Measurements from ENCODE around the gene CYB5D1. TPM values are rescaled to one million over a fixed set of nuclear protein-coding genes. Genes with fewer than 3 reads are reported as not detected.
"Not testable (repeated sequence)": the region's sequence is repeated elsewhere in the genome, so short reads cannot be mapped to it uniquely, and the experiment has no call there.

The CYB5D1 gene
- 12.3 TPM for polyA plus RNA-seq (2013, experiment 1 of 2)
- polyA plus RNA-seq (2013, experiment 2 of 2) = 8.8 TPM

GRCh38 chr17:7857713-7858521 is at the start of gene CYB5D1:
Gene CYB5D1, plus strand, starts transcription at chr17:7858003. Its CDS starts 132 bp downstream, at chr17:7858135.
- Histone ChIP-seq H3K4me3 (ENCODE audit: low read length) (peak within 1 kb of the TSS; percentile 72), H3K4me1 (ENCODE audit: insufficient read depth, low read length) (peaks cover 14% of the 10 kb centered on the region), H3K9me3 (ENCODE audit: insufficient read depth, low read depth, low read length) (no peaks in the 10 kb centered on the region), H3K36me3 (ENCODE audit: insufficient read depth, low read length) (peaks cover 6% of the 10 kb centered on the region; the same call in 1 of the 2 replicates), H3K9ac (ENCODE audit: low read depth, low read length) (peak within 1 kb of the TSS; percentile 95), H3K27me3 (ENCODE audit: insufficient read depth, low read length) (peaks cover 37% of the 10 kb centered on the region), H3K27ac (ENCODE audit: low read depth, low read length) (peak within 1 kb of the TSS; percentile 90)
- WGBS = under 1% methylated on average over 48 of the region's 48 CpGs

- H3K9ac ChIP-seq (ENCODE audit: low read depth, low read length) = no peak overlapping the region
- H3K27me3 ChIP-seq (ENCODE audit: insufficient read depth, low read length) = no peaks in the 10 kb centered on the region
- no peaks in the 10 kb centered on the region for H3K36me3 ChIP-seq (ENCODE audit: insufficient read depth, low read length)
- no peak overlapping the region for H3K27ac ChIP-seq (ENCODE audit: low read depth, low read length)
- WGBS = 79% methylated on average over 10 of the region's 11 CpGs
- H3K9me3 ChIP-seq (ENCODE audit: insufficient read depth, low read depth, low read length) = no peaks in the 10 kb centered on the region
- H3K4me1 ChIP-seq (ENCODE audit: insufficient read depth, low read length) = no peaks in the 10 kb centered on the region
- H3K4me3 ChIP-seq (ENCODE audit: low read length) = no peak overlapping the region
Observed at GRCh38 chr17:7809086-7809790, 48.6 kb upstream of the CYB5D1 start.

- not testable (repeated sequence) for H3K4me1 ChIP-seq (ENCODE audit: insufficient read depth, low read length); H3K4me3 ChIP-seq (ENCODE audit: low read length); H3K36me3 ChIP-seq (ENCODE audit: insufficient read depth, low read length); H3K9ac ChIP-seq (ENCODE audit: low read depth, low read length); H3K27me3 ChIP-seq (ENCODE audit: insufficient read depth, low read length); H3K9me3 ChIP-seq (ENCODE audit: insufficient read depth, low read depth, low read length); H3K27ac ChIP-seq (ENCODE audit: low read depth, low read length)
- WGBS = 88% methylated on average over 9 of the region's 9 CpGs
Observed at GRCh38 chr17:7809791-7810343, 47.9 kb upstream of the CYB5D1 start.

- H3K36me3 ChIP-seq (ENCODE audit: insufficient read depth, low read length) = no peaks in the 10 kb centered on the region
- H3K9ac ChIP-seq (ENCODE audit: low read depth, low read length) = no peak overlapping the region
- no peaks in the 10 kb centered on the region for H3K4me1 ChIP-seq (ENCODE audit: insufficient read depth, low read length)
- H3K4me3 ChIP-seq (ENCODE audit: low read length) = no peak overlapping the region
- H3K27me3 ChIP-seq (ENCODE audit: insufficient read depth, low read length) = no peaks in the 10 kb centered on the region
- H3K9me3 ChIP-seq (ENCODE audit: insufficient read depth, low read depth, low read length) = no peaks in the 10 kb centered on the region
- 93% methylated on average over 3 of the region's 3 CpGs for WGBS
- no peak overlapping the region for H3K27ac ChIP-seq (ENCODE audit: low read depth, low read length)
Observed at GRCh38 chr17:7811251-7811650, 46.6 kb upstream of the CYB5D1 start.

- Histone ChIP-seq H3K27me3 (ENCODE audit: insufficient read depth, low read length) (no peaks in the 10 kb centered on the region; the same call in 1 of the 2 replicates), H3K36me3 (ENCODE audit: insufficient read depth, low read length) (no peaks in the 10 kb centered on the region), H3K9ac (ENCODE audit: low read depth, low read length) (no peak overlapping the region), H3K4me1 (ENCODE audit: insufficient read depth, low read length) (no peaks in the 10 kb centered on the region), H3K9me3 (ENCODE audit: insufficient read depth, low read depth, low read length) (no peaks in the 10 kb centered on the region), H3K27ac (ENCODE audit: low read depth, low read length) (no peak overlapping the region), H3K4me3 (ENCODE audit: low read length) (no peak overlapping the region)
- 94% methylated on average over 5 of the region's 5 CpGs for WGBS
Observed at GRCh38 chr17:7814969-7815368, 42.8 kb upstream of the CYB5D1 start.

GRCh38 chr17:7816926-7817642 is 40.7 kb upstream of the CYB5D1 start:
- H3K27me3 ChIP-seq (ENCODE audit: insufficient read depth, low read length) = no peaks in the 10 kb centered on the region; the same call in 1 of the 2 replicates
- H3K36me3 ChIP-seq (ENCODE audit: insufficient read depth, low read length) = no peaks in the 10 kb centered on the region
- H3K9me3 ChIP-seq (ENCODE audit: insufficient read depth, low read depth, low read length) = no peaks in the 10 kb centered on the region
- H3K9ac ChIP-seq (ENCODE audit: low read depth, low read length) = no peak overlapping the region
- H3K4me1 ChIP-seq (ENCODE audit: insufficient read depth, low read length) = no peaks in the 10 kb centered on the region
- WGBS = 85% methylated on average over 10 of the region's 10 CpGs
- no peak overlapping the region for H3K27ac ChIP-seq (ENCODE audit: low read depth, low read length)
- H3K4me3 ChIP-seq (ENCODE audit: low read length) = no peak overlapping the region

GRCh38 chr17:7817643-7817964 is 40.2 kb upstream of the CYB5D1 start:
- H3K27ac ChIP-seq (ENCODE audit: low read depth, low read length) = no peak overlapping the region
- no peaks in the 10 kb centered on the region for H3K4me1 ChIP-seq (ENCODE audit: insufficient read depth, low read length)
- H3K9me3 ChIP-seq (ENCODE audit: insufficient read depth, low read depth, low read length) = no peaks in the 10 kb centered on the region
- 95% methylated on average over 8 of the region's 9 CpGs for WGBS
- H3K9ac ChIP-seq (ENCODE audit: low read depth, low read length) = no peak overlapping the region
- H3K36me3 ChIP-seq (ENCODE audit: insufficient read depth, low read length) = no peaks in the 10 kb centered on the region
- no peak overlapping the region for H3K4me3 ChIP-seq (ENCODE audit: low read length)
- H3K27me3 ChIP-seq (ENCODE audit: insufficient read depth, low read length) = no peaks in the 10 kb centered on the region; the same call in 1 of the 2 replicates

GRCh38 chr17:7818026-7818425 is 39.8 kb upstream of the CYB5D1 start:
- Histone ChIP-seq H3K9me3 (ENCODE audit: insufficient read depth, low read depth, low read length) (no peaks in the 10 kb centered on the region), H3K4me3 (ENCODE audit: low read length) (no peak overlapping the region), H3K4me1 (ENCODE audit: insufficient read depth, low read length) (no peaks in the 10 kb centered on the region), H3K36me3 (ENCODE audit: insufficient read depth, low read length) (no peaks in the 10 kb centered on the region), H3K27ac (ENCODE audit: low read depth, low read length) (no peak overlapping the region), H3K9ac (ENCODE audit: low read depth, low read length) (no peak overlapping the region), H3K27me3 (ENCODE audit: insufficient read depth, low read length) (no peaks in the 10 kb centered on the region; the same call in 1 of the 2 replicates)
- 87% methylated on average over 9 of the region's 10 CpGs for WGBS

- H3K27me3 ChIP-seq (ENCODE audit: insufficient read depth, low read length) = peaks cover 9% of the 10 kb centered on the region
- no peak overlapping the region for H3K9ac ChIP-seq (ENCODE audit: low read depth, low read length)
- 92% methylated on average over 27 of the region's 27 CpGs for WGBS
- H3K9me3 ChIP-seq (ENCODE audit: insufficient read depth, low read depth, low read length) = no peaks in the 10 kb centered on the region
- no peaks in the 10 kb centered on the region for H3K36me3 ChIP-seq (ENCODE audit: insufficient read depth, low read length)
- H3K4me1 ChIP-seq (ENCODE audit: insufficient read depth, low read length) = 0 out of 2 replicates have a peak, but pooled peaks cover 3% of the 10 kb centered on the region
- H3K4me3 ChIP-seq (ENCODE audit: low read length) = no peak overlapping the region
- H3K27ac ChIP-seq (ENCODE audit: low read depth, low read length) = no peak overlapping the region
Observed at GRCh38 chr17:7818746-7819645, 38.8 kb upstream of the CYB5D1 start.

GRCh38 chr17:7820231-7820630 is 37.6 kb upstream of the CYB5D1 start:
- H3K27ac ChIP-seq (ENCODE audit: low read depth, low read length) = no peak overlapping the region
- H3K9me3 ChIP-seq (ENCODE audit: insufficient read depth, low read depth, low read length) = no peaks in the 10 kb centered on the region
- H3K4me3 ChIP-seq (ENCODE audit: low read length) = no peak overlapping the region
- H3K9ac ChIP-seq (ENCODE audit: low read depth, low read length) = no peak overlapping the region
- 84% methylated on average over 5 of the region's 5 CpGs for WGBS
- 0 out of 2 replicates have a peak, but pooled peaks cover 3% of the 10 kb centered on the region for H3K4me1 ChIP-seq (ENCODE audit: insufficient read depth, low read length)
- H3K36me3 ChIP-seq (ENCODE audit: insufficient read depth, low read length) = no peaks in the 10 kb centered on the region
- H3K27me3 ChIP-seq (ENCODE audit: insufficient read depth, low read length) = peaks cover 19% of the 10 kb centered on the region

Measured in HUES64 (cell line).